HG02588 (cell line): ENCODE data around the gene PMIS2.

Source experiments
- ATAC-seq: cut with Tn5 transposase; IDR thresholded peaks from one replicate; pipeline ENCODE4 v1.9.1; 2021; ENCODE audit warnings: mild to moderate bottlenecking, moderate library complexity; ENCODE audit not compliant: unreplicated experiment

Gene PMIS2

GRCh38 chr19:35585848-35586247 is at the start of gene PMIS2:
Gene PMIS2, plus strand, starts transcription at chr19:35586173. Its CDS starts 87 bp downstream, at chr19:35586260.
- ATAC-seq, result no peak

- no peak for ATAC-seq
These were observed 46.7 kb upstream of the PMIS2 start for GRCh38 chr19:35539314-35539713.

GRCh38 chr19:35539850-35540249 is 46.1 kb upstream of the PMIS2 start:
- no peak for ATAC-seq

GRCh38 chr19:35540356-35540927 is 45.5 kb upstream of the PMIS2 start:
- no peak for ATAC-seq

- ATAC-seq, result no peak
These were observed 43.8 kb upstream of the PMIS2 start for GRCh38 chr19:35542209-35542608.

- ATAC-seq, result no peak
These were observed 42.5 kb upstream of the PMIS2 start for GRCh38 chr19:35543280-35544109.

GRCh38 chr19:35544110-35544802 is 41.7 kb upstream of the PMIS2 start:
- ATAC-seq, result no peak

- peak; percentile 76 for ATAC-seq
These were observed 40.7 kb upstream of the PMIS2 start, which contains the start of gene TMEM147 for GRCh38 chr19:35545001-35545854. Gene TMEM147, plus strand, starts transcription at chr19:35545626. Its CDS starts 114 bp downstream, at chr19:35545740.

GRCh38 chr19:35545855-35546381 is 40.1 kb upstream of the PMIS2 start:
- peak; percentile 40 for ATAC-seq

- no peak for ATAC-seq
These were observed 39.4 kb upstream of the PMIS2 start for GRCh38 chr19:35546532-35546931.

- no peak for ATAC-seq
These were observed 36.7 kb upstream of the PMIS2 start for GRCh38 chr19:35549174-35549788.

- no peak for ATAC-seq
These were observed 36.0 kb upstream of the PMIS2 start for GRCh38 chr19:35549879-35550523.

GRCh38 chr19:35551091-35551810 is 34.7 kb upstream of the PMIS2 start:
- ATAC-seq, result no peak

- ATAC-seq, result no peak
These were observed 33.2 kb upstream of the PMIS2 start for GRCh38 chr19:35552534-35553384.

GRCh38 chr19:35553385-35554000 is 32.5 kb upstream of the PMIS2 start:
- no peak for ATAC-seq

- ATAC-seq, result no peak
These were observed 31.9 kb upstream of the PMIS2 start for GRCh38 chr19:35554076-35554475.

- no peak for ATAC-seq
These were observed 30.5 kb upstream of the PMIS2 start for GRCh38 chr19:35555301-35556005.
